H1 (cell line): ENCODE data around the gene SAMMSON. TPM values are rescaled to one million over a fixed set of nuclear protein-coding genes. Genes with fewer than 3 reads are reported as not detected.

Experiments used
- CTCF ChIA-PET: fragments of 300-600 bp; sonication (Branson Sonifier 250); formaldehyde crosslinking; loops from one replicate; lab custom pipeline; 2021; ENCODE audit not compliant: partially characterized antibody; lab: Charles Lee
- POLR2A ChIA-PET: fragments of 300-600 bp; sonication (Branson Sonifier 250); formaldehyde crosslinking; loops from one replicate; lab custom pipeline; 2021; ENCODE audit warnings: inconsistent platforms; ENCODE audit not compliant: partially characterized antibody; lab: Charles Lee
- DNase-seq, 2 experiments: peaks; one replicate each; pipeline versions ENCODE4 v3.0.0 to v3.0.0-alpha.2; 2010 to 2022; ENCODE audit warnings: low spot score in 2 of 2, low read depth in 1 of 2, mixed read lengths in 1 of 2
- FAIRE-seq: peaks from 2 replicates; lab custom pipeline; 2011; peaks lifted over from hg19 to GRCh38; lab: Jason Lieb, UNC
- H2AFZ ChIP-seq: 2 replicates; pipeline ENCODE4 v1.8.1; 2012; ENCODE audit warnings: low read length, inconsistent platforms
- H2AK5ac ChIP-seq: 2 replicates; pipeline ENCODE4 v1.6.1; 2013; ENCODE audit warnings: low read depth, low read length
- H2BK120ac ChIP-seq: replicated peaks from 2 replicates; pipeline ENCODE3; 2013; ENCODE audit warnings: low read depth, low read length, inconsistent platforms
- H2BK12ac ChIP-seq: 2 replicates; pipeline ENCODE4 v1.6.1; 2013; ENCODE audit warnings: low read depth, low read length
- H2BK15ac ChIP-seq: 2 replicates; pipeline ENCODE4 v1.6.1; 2013; ENCODE audit warnings: low read length
- H2BK20ac ChIP-seq: 2 replicates; pipeline ENCODE4 v1.6.1; 2013; ENCODE audit warnings: low read length
- H2BK5ac ChIP-seq: 2 replicates; pipeline ENCODE4 v1.6.1; 2013; ENCODE audit warnings: low read depth, low read length
- H3K14ac ChIP-seq: 2 replicates; pipeline ENCODE4 v1.6.1; 2013; ENCODE audit warnings: inconsistent platforms; ENCODE audit not compliant: insufficient read length
- H3K18ac ChIP-seq: 2 replicates; pipeline ENCODE4 v1.6.1; 2013; ENCODE audit warnings: low read length; ENCODE audit errors: extremely low read depth
- H3K23ac ChIP-seq: 2 replicates; pipeline ENCODE4 v1.6.1; 2013; ENCODE audit warnings: inconsistent platforms; ENCODE audit not compliant: insufficient read length
- H3K23me2 ChIP-seq: 2 replicates; pipeline ENCODE4 v1.6.1; 2013; ENCODE audit warnings: low read depth, low read length
- H3K27ac ChIP-seq: 2 replicates; pipeline ENCODE4 v1.6.1; 2011; ENCODE audit warnings: low read depth, low read length, inconsistent platforms
- H3K27me3 ChIP-seq, 4 experiments: replicated peaks in 1 of 4; 1 replicate in 1 of 4; 2 replicates in 3 of 4; pipeline versions ENCODE4 v1.6.1 to v1.8.1; 2011 to 2013; ENCODE audit warnings: low read length in 3 of 4, mild to moderate bottlenecking in 3 of 4, inconsistent platforms in 2 of 4, mixed read lengths in 2 of 4, moderate library complexity in 1 of 4; ENCODE audit not compliant: control insufficient read depth in 3 of 4, insufficient read depth in 3 of 4; ENCODE audit errors: extremely low read depth in 1 of 4
- H3K36me3 ChIP-seq, 4 experiments: 2 replicates each; pipeline versions ENCODE4 v1.6.1 to v1.8.1; 2011 to 2013; ENCODE audit warnings: mild to moderate bottlenecking in 4 of 4, low read length in 3 of 4, moderate library complexity in 2 of 4, control low read depth in 1 of 4, inconsistent platforms in 1 of 4; ENCODE audit not compliant: insufficient read depth in 4 of 4, control insufficient read depth in 2 of 4
- H3K4ac ChIP-seq: replicated peaks from 2 replicates; pipeline ENCODE3; 2013; ENCODE audit warnings: low read length, low read depth, mixed read lengths, inconsistent platforms; ENCODE audit not compliant: insufficient read length
- H3K4me1 ChIP-seq, 4 experiments: replicated peaks in 1 of 4; 1 replicate in 1 of 4; 2 replicates in 3 of 4; pipeline versions ENCODE4 v1.6.1 to v1.8.1; 2011 to 2013; ENCODE audit warnings: low read length in 3 of 4, inconsistent platforms in 2 of 4, mixed read lengths in 1 of 4; ENCODE audit not compliant: insufficient read depth in 4 of 4, control insufficient read depth in 3 of 4
- H3K4me2 ChIP-seq, 2 experiments: 2 replicates each; pipeline versions ENCODE4 v1.6.1 to v1.8.1; 2011 to 2013; ENCODE audit warnings: low read depth in 2 of 2, low read length in 2 of 2, control low read depth in 1 of 2, inconsistent platforms in 1 of 2, mild to moderate bottlenecking in 1 of 2; ENCODE audit not compliant: insufficient read depth in 1 of 2
- H3K4me3 ChIP-seq, 4 experiments: fragments of 200-600, 300-600 bp in 1 of 4; sonication (generic), shearing (Covaris generic), sonication (Bioruptor Twin) in 1 of 4; 2 replicates each; pipeline versions ENCODE4 v1.5.1 to v1.8.1; 2011 to 2016; ENCODE audit warnings: low read length in 4 of 4, low read depth in 3 of 4, control low read depth in 2 of 4, inconsistent platforms in 2 of 4, mild to moderate bottlenecking in 2 of 4, mixed read lengths in 1 of 4, moderate library complexity in 1 of 4; ENCODE audit not compliant: insufficient read depth in 2 of 4; ENCODE audit errors: extremely low read depth in 1 of 4
- H3K56ac ChIP-seq: replicated peaks from 2 replicates; pipeline ENCODE3; 2013; ENCODE audit warnings: low read depth, mild to moderate bottlenecking, mixed read lengths, low read length, inconsistent platforms; ENCODE audit not compliant: insufficient read length
- H3K79me1 ChIP-seq: 2 replicates; pipeline ENCODE4 v1.6.1; 2013; ENCODE audit warnings: low read depth, low read length, control low read depth
- H3K79me2 ChIP-seq, 2 experiments: 2 replicates each; pipeline versions ENCODE4 v1.6.1 to v1.8.1; 2012 to 2013; ENCODE audit warnings: low read length in 2 of 2, mild to moderate bottlenecking in 2 of 2, inconsistent platforms in 1 of 2; ENCODE audit not compliant: insufficient read depth in 2 of 2, control insufficient read depth in 1 of 2
- H3K9ac ChIP-seq, 4 experiments: replicated peaks in 1 of 4; 1 replicate in 1 of 4; 2 replicates in 3 of 4; pipeline versions ENCODE4 v1.6.1 to v1.8.1; 2011 to 2013; ENCODE audit warnings: low read depth in 3 of 4, low read length in 3 of 4, control low read depth in 2 of 4, mild to moderate bottlenecking in 2 of 4, moderate library complexity in 2 of 4, inconsistent platforms in 1 of 4; ENCODE audit errors: extremely low read depth in 1 of 4
- H3K9me3 ChIP-seq, 2 experiments: 2 replicates each; pipeline versions ENCODE4 v1.6.1 to v1.8.1; 2012 to 2013; ENCODE audit warnings: mild to moderate bottlenecking in 2 of 2, moderate library complexity in 2 of 2, control low read depth in 1 of 2, inconsistent platforms in 1 of 2, low read depth in 1 of 2, low read length in 1 of 2, mixed read lengths in 1 of 2; ENCODE audit not compliant: insufficient read depth in 2 of 2
- H4K20me1 ChIP-seq, 2 experiments: replicated peaks in 1 of 2; 2 replicates each; pipeline versions ENCODE3 to v1.8.1; 2011 to 2013; ENCODE audit warnings: inconsistent platforms in 2 of 2, low read length in 2 of 2, mild to moderate bottlenecking in 1 of 2; ENCODE audit not compliant: insufficient read depth in 2 of 2, control insufficient read depth in 1 of 2
- H4K5ac ChIP-seq: 2 replicates; pipeline ENCODE4 v1.6.1; 2013; ENCODE audit warnings: low read length, low read depth, mixed read lengths, inconsistent platforms; ENCODE audit not compliant: insufficient read length
- H4K8ac ChIP-seq: 2 replicates; pipeline ENCODE4 v1.8.0; 2013; ENCODE audit warnings: mild to moderate bottlenecking, moderate library complexity, low read length, inconsistent platforms; ENCODE audit not compliant: insufficient read depth; ENCODE audit errors: extremely low read depth
- H4K91ac ChIP-seq: replicated peaks from 2 replicates; pipeline ENCODE3; 2013; ENCODE audit warnings: low read length, mixed read lengths, inconsistent platforms; ENCODE audit not compliant: insufficient read length
- CREB1 ChIP-seq: IDR thresholded peaks from 2 replicates; pipeline ENCODE4 v1.6.1; 2012; ENCODE audit warnings: inconsistent platforms
- EP300 ChIP-seq, 2 experiments: IDR thresholded peaks; 1 replicate in 1 of 2; 2 replicates in 1 of 2; pipeline ENCODE4 v1.6.1; 2011 to 2012; ENCODE audit warnings: low read depth in 2 of 2, low read length in 2 of 2, mild to moderate bottlenecking in 2 of 2, borderline replicate concordance in 1 of 2, inconsistent platforms in 1 of 2, moderate library complexity in 1 of 2
- FOSL1 ChIP-seq: IDR thresholded peaks from 2 replicates; pipeline ENCODE4 v1.6.1; 2011; ENCODE audit warnings: mild to moderate bottlenecking, low read depth, low read length, moderate library complexity; ENCODE audit not compliant: insufficient read depth
- HDAC2 ChIP-seq, 2 experiments: fragments of 300-600 bp in 1 of 2; sonication (generic) in 1 of 2; IDR thresholded peaks; 2 replicates each; pipeline ENCODE4 v1.6.1; 2011 to 2012; ENCODE audit warnings: low read depth in 2 of 2, low read length in 2 of 2, mild to moderate bottlenecking in 2 of 2, moderate library complexity in 2 of 2, borderline replicate concordance in 1 of 2, inconsistent platforms in 1 of 2
- HDAC6 ChIP-seq: IDR thresholded peaks from one replicate; pipeline ENCODE4 v1.7.1; 2012; ENCODE audit warnings: low read depth, mild to moderate bottlenecking, inconsistent platforms, low read length, moderate library complexity
- KDM5A ChIP-seq: fragments of 200-600 bp; IDR thresholded peaks from 2 replicates; pipeline ENCODE4 v1.7.1; 2012; ENCODE audit warnings: mild to moderate bottlenecking, low read length, inconsistent platforms, mixed read lengths
- PHF8 ChIP-seq: fragments of 200-600 bp; sonication (generic); conservative IDR thresholded peaks from 2 replicates; pipeline ENCODE4 v1.7.1; 2012; ENCODE audit warnings: low read depth, mild to moderate bottlenecking, inconsistent platforms, low read length, moderate library complexity
- RXRA ChIP-seq: IDR thresholded peaks from 2 replicates; pipeline ENCODE4 v1.6.1; 2011; ENCODE audit warnings: low read depth, mild to moderate bottlenecking, low read length, moderate library complexity; ENCODE audit not compliant: insufficient read depth
- SIN3A ChIP-seq, 2 experiments: IDR thresholded peaks in 1 of 2; conservative IDR thresholded peaks in 1 of 2; 2 replicates each; pipeline ENCODE4 v1.6.1; 2011 to 2012; ENCODE audit warnings: low read length in 2 of 2, improper control_type of control experiment in 1 of 2, low read depth in 1 of 2, mild to moderate bottlenecking in 1 of 2
- TAF7 ChIP-seq: optimal IDR thresholded peaks from 2 replicates; pipeline ENCODE3; 2011; ENCODE audit warnings: low read depth, mild to moderate bottlenecking, inconsistent platforms, low read length, moderate library complexity, borderline replicate concordance
- TEAD4 ChIP-seq: IDR thresholded peaks from 2 replicates; pipeline ENCODE4 v1.6.1; 2012; ENCODE audit warnings: low read depth, low read length, inconsistent platforms, mixed read lengths
- USF2 ChIP-seq: IDR thresholded peaks from 2 replicates; pipeline ENCODE4 v1.6.1; 2011; ENCODE audit warnings: low read length, improper control_type of control experiment
- ZNF274 ChIP-seq: IDR thresholded peaks from 2 replicates; pipeline ENCODE4 v1.7.0; 2012; ENCODE audit warnings: low read length, borderline replicate concordance; ENCODE audit errors: extremely low read depth
- WGBS, 2 experiments: shearing (Covaris generic) in 1 of 2; methylation state at CpG; one replicate each; pipeline versions ENCODE4 v1.1.6 to v1.1.7; 2013 to 2015; ENCODE audit warnings: low lambda C conversion rate in 2 of 2, mixed read lengths in 2 of 2, inconsistent platforms in 1 of 2, low coverage in 1 of 2, missing lambda C conversion rate in 1 of 2; ENCODE audit not compliant: insufficient replicate concordance in 2 of 2, insufficient coverage in 1 of 2, insufficient read length in 1 of 2; ENCODE audit errors: extremely low coverage in 1 of 2, missing lambda C conversion rate in 1 of 2; 5-methylcytosine and 5-hydroxymethylcytosine counted together
- polyA plus RNA-seq, 7 experiments: library from polyadenylated mRNA; depleted of rRNA in 3 of 7; stranded (reverse) in 5 of 7; unstranded in 2 of 7; fragments of >200 nt in 5 of 7; fragments of 200-250 nt in 2 of 7; gene quantifications; 1 replicate in 5 of 7; 2 replicates in 1 of 7; 4 replicates in 1 of 7; pipeline versions ENCODE4 v1.2.1 to v1.2.3, GENCODE V29; 2011 to 2013; ENCODE audit warnings: missing spikeins in 2 of 7, mixed read lengths in 2 of 7
- total RNA-seq: library from RNA; stranded (reverse); fragmentation: NEBNext Ultra II Directional; extraction: Animal tissue kit (Norgen Biotek cat#: 25700); gene quantifications from 2 replicates; pipeline ENCODE4 v1.2.1, GENCODE V29; 2021

Gene SAMMSON
- total and polyA plus RNA-seq, 2 of the 8 experiments (the other 6 are each of a cell fraction or from before 2014, with no cell fraction given): not detected

DNA sequence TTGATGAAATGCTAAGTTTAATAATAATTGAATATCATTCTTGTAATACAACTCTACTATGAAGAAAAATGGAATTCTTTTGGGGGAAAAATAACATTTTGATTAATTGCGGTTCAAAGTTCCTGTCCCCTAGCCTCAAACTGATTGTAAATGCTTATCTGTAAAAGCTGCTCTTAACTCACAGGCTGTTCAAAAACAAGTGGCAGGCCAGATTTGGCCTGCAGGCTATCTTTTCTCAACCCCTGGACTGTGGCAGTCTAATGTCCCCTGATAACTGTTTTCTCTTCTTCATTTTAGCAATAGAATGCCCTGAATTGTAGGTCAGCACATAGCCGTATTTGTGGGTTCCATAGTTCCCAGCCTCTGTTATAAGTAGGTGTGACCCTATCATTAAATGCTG, 23.5 kb upstream of the SAMMSON start:
- Histone ChIP-seq H4K8ac (no peak overlapping the region), H2BK5ac (no peak overlapping the region), H2BK12ac (no peak overlapping the region), H3K27ac (no peak overlapping the region), H3K4me1 (no peaks in the 10 kb centered on the region), H3K14ac (no peak overlapping the region), H2AFZ (no peak overlapping the region), H3K23ac (no peak overlapping the region), H2AK5ac (no peak overlapping the region), H4K20me1 (no peaks in the 10 kb centered on the region), H2BK15ac (no peak overlapping the region), H3K4me2 (no peak overlapping the region), H3K9ac (no peak overlapping the region), H3K27me3 (no peaks in the 10 kb centered on the region), H3K23me2 (no peaks in the 10 kb centered on the region), H3K4ac (no peak overlapping the region), H3K9me3 (no peaks in the 10 kb centered on the region; a peak in 1 of 4 replicates), H4K91ac (no peak overlapping the region), H3K18ac (no peak overlapping the region), H3K79me2 (no peaks in the 10 kb centered on the region), H3K4me3 (no peak overlapping the region), H3K79me1 (no peaks in the 10 kb centered on the region), H2BK120ac (no peak overlapping the region), H3K56ac (no peak overlapping the region), H2BK20ac (no peak overlapping the region), H4K5ac (no peak overlapping the region), H3K36me3 (no peaks in the 10 kb centered on the region)
- CTCF ChIA-PET: no interaction called here
- FAIRE-seq: no peak
- WGBS, 2 experiments: 91% methylated on average over 2 of the region's 2 CpGs; no CpG with 5 or more reads in 1 of the 2 experiments
- DNase-seq: no peak
- POLR2A ChIA-PET: no interaction called here
- TF ChIP-seq TAF7 (no peak), FOSL1 (no peak), HDAC2 (IDR thresholded peaks at IDR 0.05; ENCODE audit: borderline replicate concordance in 1 of 2, low read depth in 2 of 2, low read length in 2 of 2) (no peak), HDAC6 (no peak), PHF8 (no peak), RXRA (no peak), USF2 (no peak), EP300 (IDR thresholded peaks at IDR 0.05; ENCODE audit: borderline replicate concordance in 1 of 2, low read depth in 2 of 2, low read length in 2 of 2) (no peak), TEAD4 (no peak), SIN3A (conservative IDR thresholded peaks at IDR 0.05 in 1 of 2, IDR thresholded peaks at IDR 0.05 in 1 of 2; ENCODE audit: low read depth in 1 of 2, low read length in 2 of 2) (no peak), KDM5A (no peak), ZNF274 (no peak), CREB1 (no peak)
